Osteoblast (primary cell): Measurements from ENCODE around the gene GSTM5. TPM values are rescaled to one million over a fixed set of nuclear protein-coding genes. Genes with fewer than 3 reads are reported as not detected.

Experiments
- DNase-seq: peaks from one replicate; pipeline ENCODE4 v3.0.0; 2011; ENCODE audit warnings: low spot score, mixed read lengths; ENCODE audit not compliant: insufficient read length; ENCODE audit errors: missing footprints
- H2AFZ ChIP-seq: 2 replicates; pipeline ENCODE4 v1.6.0; 2011; ENCODE audit warnings: mild to moderate bottlenecking, low read length
- H3K27ac ChIP-seq: 2 replicates; pipeline ENCODE4 v1.5.1; 2011; ENCODE audit warnings: mild to moderate bottlenecking, low read depth, low read length, moderate library complexity
- H3K27me3 ChIP-seq: 2 replicates; pipeline ENCODE4 v1.6.0; 2012; ENCODE audit warnings: mild to moderate bottlenecking, control low read depth, inconsistent platforms, low read length, moderate library complexity; ENCODE audit not compliant: insufficient read depth
- H3K36me3 ChIP-seq: 2 replicates; pipeline ENCODE4 v1.5.1; 2011; ENCODE audit warnings: mild to moderate bottlenecking, low read length, control low read depth, moderate library complexity; ENCODE audit not compliant: insufficient read depth
- H3K4me1 ChIP-seq: 2 replicates; pipeline ENCODE4 v1.5.1; 2011; ENCODE audit warnings: mild to moderate bottlenecking, low read length, control low read depth, moderate library complexity; ENCODE audit not compliant: insufficient read depth
- H3K4me2 ChIP-seq: 2 replicates; pipeline ENCODE4 v1.6.0; 2011; ENCODE audit warnings: mild to moderate bottlenecking, low read length; ENCODE audit not compliant: insufficient read depth
- H3K4me3 ChIP-seq: fragments of 200-600 bp; sonication (generic); 3 replicates; pipeline ENCODE4 v1.5.1; 2012; ENCODE audit warnings: mild to moderate bottlenecking, low read length, inconsistent platforms; ENCODE audit not compliant: insufficient read depth
- H3K79me2 ChIP-seq: 2 replicates; pipeline ENCODE4 v1.6.0; 2012; ENCODE audit warnings: mild to moderate bottlenecking, low read length, control low read depth, inconsistent platforms; ENCODE audit not compliant: insufficient read depth
- H3K9me3 ChIP-seq: 2 replicates; pipeline ENCODE4 v1.5.1; 2011; ENCODE audit warnings: low read depth, low read length, control low read depth
- H4K20me1 ChIP-seq: 2 replicates; pipeline ENCODE4 v1.6.0; 2012; ENCODE audit warnings: mild to moderate bottlenecking, low read length, control low read depth; ENCODE audit not compliant: insufficient read depth
- CTCF ChIP-seq: IDR thresholded peaks from 2 replicates; pipeline ENCODE4 v1.5.1; 2011; ENCODE audit warnings: mild to moderate bottlenecking, low read depth, low read length, moderate library complexity; ENCODE audit errors: extremely low read depth
- total RNA-seq: library from RNA; depleted of rRNA; stranded (reverse); fragments of >200 nt; gene quantifications from 2 replicates; pipeline ENCODE4 v1.2.3, GENCODE V29; 2012

GSTM5 gene
- total RNA-seq, 1 donor = 4.3 TPM

GRCh38 chr1:109760581-109761226 lies 48.7 kb downstream of the GSTM5 start:
- H3K79me2 ChIP-seq = no peaks in the 10 kb centered on the region
- no peaks in the 10 kb centered on the region for H3K36me3 ChIP-seq
- peak; percentile 59 for DNase-seq
- no peak overlapping the region for H2AFZ ChIP-seq
- no peaks in the 10 kb centered on the region for H3K27me3 ChIP-seq
- no peaks in the 10 kb centered on the region for H4K20me1 ChIP-seq
- no peak overlapping the region for H3K4me3 ChIP-seq
- no peaks in the 10 kb centered on the region for H3K9me3 ChIP-seq
- no peaks in the 10 kb centered on the region for H3K4me1 ChIP-seq
- no peak overlapping the region for H3K4me2 ChIP-seq
- H3K27ac ChIP-seq = no peak overlapping the region
- no peak for TF ChIP-seq CTCF

DNA sequence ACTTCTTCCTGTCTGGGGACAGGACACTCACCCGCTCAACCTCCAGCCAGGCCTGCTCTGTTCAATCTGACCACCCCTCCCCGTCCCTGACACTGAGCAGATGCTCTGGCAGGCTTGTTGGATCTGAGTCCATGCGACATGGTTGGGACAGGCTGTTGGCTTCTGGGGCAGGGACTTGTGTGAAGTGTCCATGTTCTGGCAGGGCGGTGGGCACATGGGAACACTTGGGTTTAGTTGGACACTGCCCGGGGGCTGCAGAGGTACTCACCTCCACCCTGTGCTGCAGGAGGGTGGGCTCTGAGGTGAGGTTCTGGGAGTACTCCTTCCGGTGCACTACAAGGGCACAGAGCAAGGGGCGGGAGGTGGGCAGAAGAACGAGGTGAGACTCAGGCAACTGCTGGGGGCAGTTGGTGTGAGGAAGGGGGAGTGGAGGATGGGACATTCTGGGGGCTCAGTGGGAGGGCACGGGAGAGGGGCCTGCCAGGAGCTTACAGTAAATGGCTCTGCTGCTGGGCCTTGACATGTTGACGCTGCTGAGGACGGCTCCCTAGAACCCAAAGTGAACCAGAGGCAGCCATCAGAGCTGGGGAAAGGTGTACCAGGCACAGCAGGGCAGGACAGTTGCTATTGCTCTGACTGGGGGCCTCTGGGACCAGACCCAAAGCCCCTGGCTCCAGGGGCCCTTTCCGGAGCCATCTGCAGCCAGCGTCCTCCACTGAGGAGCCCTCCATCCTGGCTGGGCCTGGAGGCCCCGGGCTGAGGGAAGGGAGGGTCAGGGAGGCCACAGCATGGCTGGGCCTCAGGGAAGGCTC lies 49.4 kb downstream of the GSTM5 start:
- TF ChIP-seq CTCF = no peak
- no peak overlapping the region for H3K4me3 ChIP-seq
- H3K27me3 ChIP-seq = peaks cover 2% of the 10 kb centered on the region
- no peaks in the 10 kb centered on the region for H3K79me2 ChIP-seq
- H3K36me3 ChIP-seq = no peaks in the 10 kb centered on the region
- no peaks in the 10 kb centered on the region for H3K9me3 ChIP-seq
- DNase-seq = peak; percentile 52
- no peaks in the 10 kb centered on the region for H4K20me1 ChIP-seq
- no peak overlapping the region for H3K4me2 ChIP-seq
- no peak overlapping the region for H3K27ac ChIP-seq
- H3K4me1 ChIP-seq = no peaks in the 10 kb centered on the region
- H2AFZ ChIP-seq = no peak overlapping the region

DNA sequence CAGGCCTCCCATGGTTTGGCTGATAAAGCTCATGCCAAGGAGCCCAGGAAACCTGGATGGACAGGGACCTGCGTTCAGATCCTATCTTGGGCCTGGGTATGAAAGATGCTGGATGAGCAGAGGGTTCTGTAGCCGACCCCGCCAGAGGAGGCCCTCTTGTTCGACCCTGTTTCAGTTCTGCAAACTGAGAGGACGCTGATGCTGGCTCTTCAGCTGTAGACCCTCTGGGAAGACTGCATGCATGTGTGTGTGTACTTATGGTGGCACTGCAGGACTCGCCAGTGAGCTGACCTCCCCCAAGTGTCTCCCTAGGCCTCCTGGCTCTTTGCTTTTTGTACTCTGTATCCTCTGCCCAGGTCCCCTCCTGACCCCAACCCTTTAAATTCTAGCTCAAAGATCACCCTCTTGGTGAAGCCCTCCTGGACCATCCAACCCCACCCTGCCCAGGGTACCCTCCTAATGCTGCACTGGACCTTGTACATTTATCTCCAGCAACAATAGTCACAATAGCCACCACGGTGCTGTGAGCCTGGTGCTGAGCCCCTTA lies 50.1 kb downstream of the GSTM5 start:
- H4K20me1 ChIP-seq = no peaks in the 10 kb centered on the region
- H3K27ac ChIP-seq = no peak overlapping the region
- H3K36me3 ChIP-seq = no peaks in the 10 kb centered on the region
- H3K79me2 ChIP-seq = no peaks in the 10 kb centered on the region
- no peaks in the 10 kb centered on the region for H3K9me3 ChIP-seq
- no peak for TF ChIP-seq CTCF
- H3K4me2 ChIP-seq = no peak overlapping the region
- H3K4me1 ChIP-seq = no peaks in the 10 kb centered on the region
- H2AFZ ChIP-seq = no peak overlapping the region
- peaks cover 2% of the 10 kb centered on the region for H3K27me3 ChIP-seq
- no peak overlapping the region for H3K4me3 ChIP-seq
- peak; percentile 68 for DNase-seq
